DMS53 treated with DMSO at 0.1 percent for 48 hours (cell line): ENCODE measurements around the gene SCAF4.
"Not testable (repeated sequence)": the region's sequence is repeated elsewhere in the genome, so short reads cannot be mapped to it uniquely, and the experiment has no call there.

Experiments
- DNase-seq: peaks from one replicate; lab custom pipeline; 2025; ENCODE audit not compliant: unreplicated experiment; lab: John Stamatoyannopoulos, UW

SCAF4 gene, protein sequence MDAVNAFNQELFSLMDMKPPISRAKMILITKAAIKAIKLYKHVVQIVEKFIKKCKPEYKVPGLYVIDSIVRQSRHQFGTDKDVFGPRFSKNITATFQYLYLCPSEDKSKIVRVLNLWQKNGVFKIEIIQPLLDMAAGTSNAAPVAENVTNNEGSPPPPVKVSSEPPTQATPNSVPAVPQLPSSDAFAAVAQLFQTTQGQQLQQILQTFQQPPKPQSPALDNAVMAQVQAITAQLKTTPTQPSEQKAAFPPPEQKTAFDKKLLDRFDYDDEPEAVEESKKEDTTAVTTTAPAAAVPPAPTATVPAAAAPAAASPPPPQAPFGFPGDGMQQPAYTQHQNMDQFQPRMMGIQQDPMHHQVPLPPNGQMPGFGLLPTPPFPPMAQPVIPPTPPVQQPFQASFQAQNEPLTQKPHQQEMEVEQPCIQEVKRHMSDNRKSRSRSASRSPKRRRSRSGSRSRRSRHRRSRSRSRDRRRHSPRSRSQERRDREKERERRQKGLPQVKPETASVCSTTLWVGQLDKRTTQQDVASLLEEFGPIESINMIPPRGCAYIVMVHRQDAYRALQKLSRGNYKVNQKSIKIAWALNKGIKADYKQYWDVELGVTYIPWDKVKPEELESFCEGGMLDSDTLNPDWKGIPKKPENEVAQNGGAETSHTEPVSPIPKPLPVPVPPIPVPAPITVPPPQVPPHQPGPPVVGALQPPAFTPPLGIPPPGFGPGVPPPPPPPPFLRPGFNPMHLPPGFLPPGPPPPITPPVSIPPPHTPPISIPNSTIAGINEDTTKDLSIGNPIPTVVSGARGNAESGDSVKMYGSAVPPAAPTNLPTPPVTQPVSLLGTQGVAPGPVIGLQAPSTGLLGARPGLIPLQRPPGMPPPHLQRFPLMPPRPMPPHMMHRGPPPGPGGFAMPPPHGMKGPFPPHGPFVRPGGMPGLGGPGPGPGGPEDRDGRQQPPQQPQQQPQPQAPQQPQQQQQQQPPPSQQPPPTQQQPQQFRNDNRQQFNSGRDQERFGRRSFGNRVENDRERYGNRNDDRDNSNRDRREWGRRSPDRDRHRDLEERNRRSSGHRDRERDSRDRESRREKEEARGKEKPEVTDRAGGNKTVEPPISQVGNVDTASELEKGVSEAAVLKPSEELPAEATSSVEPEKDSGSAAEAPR

DNA sequence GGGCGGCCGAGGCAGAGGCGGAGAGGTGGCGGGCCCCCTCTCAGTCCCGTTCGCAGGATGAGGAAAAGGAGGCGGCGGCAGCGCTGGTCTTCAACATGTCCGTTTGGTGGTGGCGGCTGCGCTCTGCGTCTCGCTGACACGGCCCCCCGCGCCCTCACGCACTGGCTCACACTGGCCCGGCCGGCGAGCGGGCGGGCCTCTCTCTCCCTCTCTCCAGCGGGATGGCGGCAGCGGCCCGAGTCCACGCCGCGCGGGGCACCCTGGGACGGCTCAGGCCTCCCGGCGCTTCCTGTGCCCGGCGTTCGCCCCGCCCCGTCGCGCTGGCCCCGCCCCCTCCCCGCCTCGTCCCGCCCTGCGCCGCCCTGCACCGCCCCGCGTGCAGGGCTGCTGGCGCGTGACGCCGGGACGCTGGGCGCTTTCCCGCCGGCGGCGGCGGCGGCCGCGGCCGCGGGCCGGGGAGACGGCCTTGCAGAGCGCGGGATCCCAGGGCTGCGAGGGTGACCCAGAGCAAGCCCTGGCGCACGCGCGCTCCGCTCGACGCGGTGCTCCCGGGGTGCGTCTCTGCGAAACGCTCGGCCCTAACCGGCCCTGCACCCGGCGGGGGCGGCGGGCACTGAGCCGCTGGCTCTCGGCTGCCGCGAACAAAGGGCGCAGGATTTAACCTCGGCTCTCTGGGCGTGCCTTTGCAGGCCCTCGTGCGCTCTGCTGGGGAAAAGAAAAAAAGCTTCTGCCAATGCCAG, at the start of gene SCAF4:
Gene SCAF4, minus strand, starts transcription at position 262 of the 740 bp plus-strand sequence. CDS start 426 bp downstream, outside the sequence.
- peak; percentile 64 for DNase-seq

DNA sequence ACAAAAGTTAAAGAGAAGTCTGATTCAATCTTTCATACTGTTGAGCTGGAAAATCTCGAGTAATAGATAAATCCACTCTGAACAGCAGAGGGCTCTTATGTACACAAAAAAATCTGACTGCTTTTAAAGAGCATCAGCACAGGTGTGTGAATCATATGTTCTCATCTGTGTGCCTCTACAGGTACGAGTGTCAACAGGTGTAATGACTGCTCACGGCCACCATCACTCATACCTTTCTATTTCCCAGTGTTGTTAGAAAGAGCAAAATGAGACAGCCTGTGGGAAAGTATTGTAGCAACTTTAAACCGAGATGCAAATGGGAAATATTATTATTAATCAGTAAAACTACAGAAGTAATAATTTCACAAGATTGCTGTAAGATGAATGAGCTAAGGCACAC, 49.0 kb upstream of the SCAF4 start:
- DNase-seq: peak; percentile 78

DNA sequence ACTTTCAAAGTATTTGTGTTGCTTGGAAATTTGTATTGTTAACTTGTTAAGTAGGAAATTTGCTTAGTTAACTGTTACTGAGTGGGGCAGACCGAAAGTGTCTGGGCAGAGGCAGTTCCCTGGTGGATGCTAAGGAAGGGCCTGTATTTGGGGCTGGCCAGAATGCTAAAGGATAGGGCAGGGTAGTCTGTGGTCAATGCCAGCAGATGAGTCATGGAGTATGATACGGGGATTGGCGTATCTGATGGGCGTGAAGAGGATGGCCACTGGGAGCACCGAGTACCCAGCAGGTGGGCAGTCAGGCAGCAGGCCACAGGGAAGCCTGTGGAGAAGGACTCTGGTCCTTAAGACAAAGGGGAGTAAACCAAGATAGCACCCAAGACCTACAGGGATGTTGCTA, 46.6 kb upstream of the SCAF4 start:
- no peak for DNase-seq

DNA sequence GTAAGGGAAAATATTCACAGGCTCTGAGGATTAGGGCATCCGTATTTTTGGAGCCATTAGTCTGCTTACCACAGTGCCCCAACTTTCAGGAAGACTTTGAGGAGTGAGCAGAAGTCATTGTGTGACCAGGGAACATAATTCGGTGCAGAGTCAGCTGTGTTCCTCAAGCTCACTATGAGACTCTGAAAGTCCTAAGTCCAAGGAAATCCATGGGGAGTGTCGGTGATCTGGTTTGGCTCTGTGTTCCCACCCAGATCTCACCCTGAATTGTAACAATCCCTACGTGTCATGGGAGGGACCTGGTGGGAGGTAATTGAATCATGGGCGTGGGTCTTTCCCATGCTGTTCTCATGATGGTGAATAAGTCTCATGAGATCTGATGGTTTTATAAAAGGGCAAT, 45.9 kb upstream of the SCAF4 start:
- no peak for DNase-seq

DNA sequence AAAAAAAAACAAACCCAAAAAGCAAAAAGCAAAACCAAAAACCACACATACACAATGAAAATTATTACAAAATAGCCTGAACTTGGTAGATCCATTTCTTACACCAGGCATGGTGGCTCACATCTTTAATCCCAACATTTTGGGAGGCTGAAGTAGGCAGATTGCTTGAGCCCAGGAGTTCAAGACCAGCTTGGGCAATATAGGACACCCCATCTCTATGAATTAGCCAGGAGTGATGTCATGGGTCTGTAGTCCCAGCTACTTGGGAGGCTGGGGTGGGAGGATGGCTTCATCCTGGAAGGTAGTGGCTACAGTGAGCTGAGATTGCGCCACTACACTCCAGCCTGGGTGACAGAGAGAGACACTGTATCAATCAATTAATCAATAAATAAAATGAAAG, 42.1 kb upstream of the SCAF4 start:
- no peak for DNase-seq

DNA sequence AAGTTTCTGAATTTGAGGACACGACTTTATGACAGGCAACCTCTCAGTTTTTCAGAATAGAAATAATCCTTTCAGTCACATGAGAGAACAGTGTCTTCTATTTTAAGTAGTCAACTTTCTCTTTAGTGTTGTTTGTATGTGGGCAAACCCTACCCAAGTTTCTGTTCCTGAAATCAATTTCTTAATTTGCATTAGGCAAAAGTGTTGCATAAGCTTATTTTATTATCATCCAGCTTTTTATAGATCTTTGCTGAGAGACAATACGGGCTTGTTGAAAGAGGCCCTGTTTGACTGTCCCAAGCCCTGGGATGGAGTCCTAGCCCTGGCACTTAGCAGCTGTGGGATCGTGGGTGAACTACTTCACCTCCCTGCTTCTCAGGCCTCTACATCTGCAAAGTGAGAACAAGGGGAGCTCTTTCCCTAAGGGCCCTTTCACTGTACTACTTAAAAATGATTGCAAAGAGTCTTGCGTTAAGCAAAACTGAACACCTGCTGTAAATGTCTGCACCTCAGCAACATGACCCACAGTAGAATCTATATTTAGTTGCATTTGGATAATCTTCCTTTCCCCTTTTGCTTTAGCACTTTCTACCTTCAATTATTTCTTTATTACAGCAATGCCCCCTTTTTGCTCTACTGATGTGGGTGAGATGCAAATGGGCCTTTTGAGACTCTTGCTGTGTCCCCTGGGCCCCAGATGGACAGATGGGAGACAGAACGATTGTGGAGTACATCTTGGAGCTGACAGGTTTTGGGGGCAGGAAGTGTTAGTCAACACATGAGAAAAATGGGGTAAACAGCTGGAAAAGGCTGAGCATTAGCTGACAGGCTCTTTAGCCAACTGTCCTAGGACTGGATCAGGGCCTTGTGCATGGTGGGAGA, 41.0 kb upstream of the SCAF4 start:
- no peak for DNase-seq

DNA sequence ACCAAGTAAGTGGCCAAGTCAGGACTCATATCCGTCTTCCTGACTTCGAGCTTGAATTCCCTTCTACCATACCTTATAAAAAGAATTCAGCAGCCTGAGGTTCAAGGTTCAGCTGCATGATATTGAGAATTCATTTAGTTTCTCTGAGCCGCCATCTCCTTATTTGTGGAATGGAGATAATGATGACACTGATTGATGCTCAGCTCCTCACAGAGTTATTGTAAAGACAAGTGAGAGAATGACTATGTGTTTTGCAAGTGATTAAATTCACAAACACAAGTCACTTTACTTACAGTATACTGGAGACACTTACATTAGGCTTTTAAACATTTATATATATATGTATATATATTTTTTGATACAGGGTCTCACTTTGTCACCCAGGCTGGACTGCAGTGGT, 39.8 kb upstream of the SCAF4 start:
- no peak for DNase-seq

DNA sequence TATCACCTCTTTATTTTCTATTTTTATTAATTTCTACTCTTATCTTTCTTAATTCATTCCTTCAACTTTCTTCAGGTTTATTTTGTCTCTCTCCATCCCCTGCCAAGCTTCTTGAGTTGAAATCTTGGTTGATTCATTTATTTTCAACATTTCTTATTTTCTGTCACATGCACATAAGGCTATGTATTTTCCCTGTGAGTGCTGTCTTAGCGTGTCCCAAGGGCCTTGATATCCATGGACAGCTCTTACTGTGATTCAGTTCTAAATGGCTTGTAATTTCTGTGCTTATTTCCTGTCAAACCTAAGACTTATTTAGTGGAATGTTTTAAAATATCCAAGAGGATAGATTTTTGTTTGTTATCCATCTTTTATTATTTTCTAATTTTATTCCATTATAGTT, 36.8 kb upstream of the SCAF4 start:
- DNase-seq: no peak

DNA sequence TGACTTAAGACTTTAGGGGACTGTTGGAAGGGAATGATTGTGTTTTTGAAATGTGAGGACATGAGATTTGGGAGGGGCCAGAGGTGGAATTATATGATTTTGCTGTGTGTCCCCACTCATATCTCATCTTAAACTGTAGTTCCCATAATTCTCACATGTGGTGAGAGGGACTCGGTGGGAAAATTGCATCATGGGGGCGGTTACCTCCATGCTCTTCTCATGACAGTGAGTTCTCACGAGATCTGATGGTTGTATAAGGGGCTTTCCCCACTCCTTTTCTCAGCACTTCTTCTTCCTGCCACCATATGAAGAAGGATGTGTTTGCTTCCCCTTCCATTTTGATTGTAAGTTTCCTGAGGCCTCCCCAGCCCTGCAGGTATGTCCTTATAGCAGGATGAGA, 35.0 kb upstream of the SCAF4 start:
- no peak for DNase-seq

DNA sequence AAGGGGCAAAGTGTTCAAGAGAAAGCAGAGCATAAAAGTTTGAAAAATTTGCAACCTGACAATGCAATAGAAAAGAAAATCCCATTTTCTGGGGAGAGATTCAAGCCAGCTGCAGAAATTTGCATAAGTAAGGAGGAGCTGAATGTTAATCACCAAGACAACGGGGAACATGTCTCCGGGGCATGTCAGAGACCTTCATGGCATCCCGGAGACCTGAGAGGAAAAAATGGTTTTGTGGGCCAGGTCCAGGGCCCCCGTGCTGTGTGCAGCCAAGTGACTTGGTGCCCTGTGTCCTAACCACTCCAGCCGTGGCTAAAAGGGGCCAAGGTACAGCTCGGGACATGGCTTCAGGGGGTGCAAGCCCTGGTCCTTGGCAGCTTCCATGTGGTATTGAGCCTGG, 33.9 kb upstream of the SCAF4 start:
- DNase-seq: not testable (repeated sequence)

DNA sequence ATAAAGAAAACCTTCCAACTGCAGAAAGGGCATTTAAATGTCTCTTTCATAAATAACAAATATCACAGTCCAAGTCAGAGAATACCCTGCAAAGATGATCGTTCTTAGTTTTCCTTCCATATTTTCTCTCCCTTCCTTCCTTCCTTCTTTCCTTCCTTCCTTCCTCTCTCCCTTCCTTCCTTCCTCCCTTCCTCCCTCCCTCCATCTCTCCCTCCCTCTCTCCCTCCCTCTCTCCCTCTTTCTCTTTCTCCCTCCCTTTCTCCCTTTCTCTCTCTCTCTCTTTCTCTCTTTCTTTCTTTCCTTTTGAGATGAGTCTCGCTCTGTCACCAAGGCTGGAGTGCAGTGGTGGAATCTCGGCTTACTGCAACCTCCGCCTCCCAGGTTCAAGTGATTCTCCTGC, 29.0 kb upstream of the SCAF4 start:
- no peak for DNase-seq

DNA sequence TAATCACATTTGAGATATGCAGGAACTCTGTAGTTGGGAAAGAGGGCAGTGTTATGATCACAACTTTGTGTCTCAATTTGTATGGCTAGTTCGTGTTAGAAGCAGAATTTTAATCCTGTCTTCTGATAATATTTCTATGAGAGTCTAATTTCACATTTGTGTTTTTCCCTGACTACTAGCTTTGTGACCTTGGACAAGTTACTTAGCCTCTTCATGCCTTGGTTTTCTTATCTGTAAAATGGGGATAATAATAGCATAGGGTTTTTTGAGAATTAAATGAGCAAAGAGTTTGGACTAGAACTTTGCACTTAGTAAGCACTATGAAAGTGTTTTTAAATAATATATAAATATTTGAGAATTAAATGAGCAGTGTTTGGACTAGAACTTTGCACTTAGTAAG, 24.9 kb upstream of the SCAF4 start:
- DNase-seq: no peak

DNA sequence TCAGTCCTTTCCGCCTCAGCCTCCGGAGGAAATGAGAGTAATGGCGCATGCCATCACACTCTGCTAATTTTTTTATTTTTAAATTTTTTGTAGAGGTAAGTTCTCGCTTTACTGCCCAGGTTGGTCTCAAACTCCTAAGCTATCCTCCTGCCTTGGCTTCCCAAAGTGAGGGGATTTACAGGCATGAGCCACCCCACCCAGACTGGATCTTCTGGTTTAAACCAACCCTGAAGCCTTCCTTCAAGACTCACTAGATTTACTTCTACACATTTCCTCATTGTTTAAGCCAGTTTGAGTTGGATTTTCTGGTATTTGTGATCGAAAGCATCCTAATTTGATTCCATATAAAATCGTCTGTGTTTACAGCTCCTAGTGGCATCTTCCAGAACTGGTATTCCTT, 23.1 kb upstream of the SCAF4 start:
- DNase-seq: no peak

DNA sequence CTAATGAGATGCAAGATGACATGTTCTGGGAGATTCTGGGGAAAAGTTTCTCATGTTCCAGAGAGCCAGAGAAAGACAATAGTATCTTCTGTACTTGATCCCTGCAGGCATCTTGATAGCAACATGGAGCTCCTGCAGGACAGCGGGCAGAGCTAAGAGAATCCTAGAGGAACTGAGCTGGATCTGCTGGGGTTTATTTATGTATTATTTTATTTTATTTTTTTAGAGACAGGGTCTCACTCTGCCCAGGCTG, 22.7 kb upstream of the SCAF4 start:
- DNase-seq: no peak

DNA sequence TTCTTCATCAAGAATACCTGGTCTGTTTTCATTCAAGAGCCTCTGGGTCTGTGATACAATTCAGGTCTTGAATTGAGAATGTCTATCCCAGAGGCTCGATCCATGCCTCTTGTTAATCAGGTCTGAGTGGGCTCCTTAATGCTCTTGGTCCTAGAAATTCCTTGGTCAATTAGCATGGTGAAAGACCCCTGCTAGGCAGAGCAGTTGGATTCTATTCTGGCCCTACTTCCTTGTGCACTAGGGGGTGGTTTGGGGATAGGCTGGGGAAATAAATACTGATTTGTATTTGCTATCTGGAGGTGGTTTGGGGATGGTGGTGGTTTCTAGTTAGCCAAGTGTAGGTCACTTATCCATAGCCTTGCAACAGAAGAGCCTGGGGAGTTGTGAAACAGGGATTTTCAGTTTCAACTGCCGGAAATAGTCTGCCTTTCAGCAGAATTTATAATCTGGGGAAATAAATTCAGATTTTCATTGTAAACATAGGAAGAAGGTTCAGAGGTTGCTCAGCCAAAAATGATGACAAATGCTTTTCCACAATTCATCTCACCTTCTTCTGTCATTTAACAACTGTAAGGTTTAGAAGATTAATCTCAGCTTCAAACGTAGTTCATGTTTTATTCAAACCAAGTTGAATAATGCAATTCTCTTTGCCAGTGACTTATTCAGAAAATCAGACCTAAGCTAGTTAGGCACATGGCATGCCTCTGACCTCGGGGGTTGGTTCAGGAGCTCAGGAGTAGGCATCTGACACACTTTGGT, 22.2 kb upstream of the SCAF4 start:
- no peak for DNase-seq

DNA sequence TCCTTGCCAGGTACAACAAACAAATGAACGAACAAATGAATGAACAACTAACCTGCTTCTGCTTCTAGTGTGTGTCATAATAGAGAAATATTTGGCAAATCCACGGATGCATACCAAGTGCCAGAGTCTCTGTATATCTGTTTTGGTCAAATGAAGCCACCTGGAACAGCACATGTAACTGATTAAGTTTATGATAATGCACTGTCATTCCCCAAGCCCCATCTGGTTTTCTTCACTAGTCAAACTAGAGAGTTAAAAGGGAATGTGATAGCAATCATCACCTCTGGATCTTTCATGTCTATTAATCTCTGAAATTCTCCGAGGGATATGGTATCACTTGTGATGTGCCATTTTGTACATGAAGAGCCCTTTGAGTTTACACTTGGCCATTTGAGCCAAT, 21.0 kb upstream of the SCAF4 start:
- DNase-seq: no peak

DNA sequence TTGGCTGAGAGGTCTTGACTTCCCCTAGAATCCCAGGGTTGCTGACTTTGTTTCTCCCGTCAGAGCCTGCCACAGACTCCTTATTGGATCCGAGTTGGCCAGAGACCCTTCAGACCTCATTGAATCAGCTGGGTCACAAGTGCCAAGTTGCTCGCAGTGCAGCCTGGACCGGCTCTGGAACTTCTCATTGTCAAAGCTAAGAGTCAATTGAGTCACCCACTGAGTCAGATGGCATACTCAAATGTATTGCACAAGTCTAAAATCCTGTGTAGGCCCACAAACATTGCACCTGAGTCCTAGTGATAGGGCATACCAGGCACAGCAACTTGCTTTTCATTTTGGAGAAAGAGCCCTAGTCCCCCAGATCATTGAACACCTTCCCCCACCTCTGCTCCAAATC, 20.4 kb upstream of the SCAF4 start:
- DNase-seq: no peak

DNA sequence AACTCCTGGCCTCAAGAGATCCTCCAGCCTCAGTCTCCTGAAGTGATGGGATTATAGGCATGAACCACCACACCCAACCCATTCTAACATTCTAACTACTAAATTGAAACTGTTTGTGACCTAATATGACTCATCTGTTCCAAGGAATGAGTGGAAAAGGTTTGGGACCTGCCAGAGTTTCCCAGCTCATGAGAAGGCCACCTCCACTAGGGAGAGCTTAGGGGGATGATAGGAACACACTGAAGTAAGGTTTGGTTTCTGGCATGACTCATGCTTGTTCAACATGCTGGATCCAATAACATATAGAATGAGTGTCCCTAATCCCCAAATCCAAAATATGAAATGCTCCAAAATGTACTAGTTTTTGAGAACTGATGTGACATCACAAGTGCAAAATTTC, 18.9 kb upstream of the SCAF4 start:
- DNase-seq: no peak

DNA sequence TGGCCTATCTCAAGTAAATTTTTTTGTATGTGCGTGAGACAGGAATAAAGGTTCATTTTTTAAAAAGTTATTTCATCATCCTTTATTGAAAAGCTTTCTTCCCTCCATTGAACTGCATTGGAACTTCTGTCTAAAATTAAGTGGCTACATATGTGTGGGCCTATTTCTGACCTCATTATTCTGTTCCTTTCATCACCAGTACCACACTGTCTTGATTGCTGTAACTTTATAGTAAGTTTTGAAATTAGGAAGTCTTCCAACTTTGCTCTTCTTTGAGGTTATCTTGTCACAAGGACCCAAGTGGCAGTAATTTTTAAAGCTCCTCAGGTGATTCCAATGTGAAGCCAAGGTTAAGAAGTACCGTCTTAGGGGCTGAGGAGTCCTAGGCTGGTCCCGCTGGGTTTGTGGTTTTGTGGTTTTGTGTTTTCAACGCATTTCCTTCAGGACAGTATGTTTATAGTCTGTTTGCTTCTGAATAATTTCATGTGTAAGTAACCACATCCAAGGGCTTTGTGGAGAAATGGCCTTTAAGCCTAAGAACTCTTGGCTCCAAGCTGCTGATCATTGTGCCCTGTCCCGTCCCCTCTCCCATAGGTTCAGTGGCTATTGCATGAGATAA, 12.4 kb upstream of the SCAF4 start:
- DNase-seq: no peak
